GM19438 (cell line): ENCODE results near the gene DPH7.
A peak's percentile ranks its signal among the peaks of the same experiment; 100 is the strongest.
"Not testable (repeated sequence)": the region's sequence is repeated elsewhere in the genome, so short reads cannot be mapped to it uniquely, and the experiment has no call there.

Experiments used
- ATAC-seq: cut with Tn5 transposase; IDR thresholded peaks from one replicate; pipeline ENCODE4 v1.9.1; 2021; ENCODE audit warnings: low read depth; ENCODE audit not compliant: unreplicated experiment

Gene DPH7

GRCh38 chr9:137606734-137607138 lies 28.0 kb upstream of the DPH7 start:
- ATAC-seq: no peak

DNA sequence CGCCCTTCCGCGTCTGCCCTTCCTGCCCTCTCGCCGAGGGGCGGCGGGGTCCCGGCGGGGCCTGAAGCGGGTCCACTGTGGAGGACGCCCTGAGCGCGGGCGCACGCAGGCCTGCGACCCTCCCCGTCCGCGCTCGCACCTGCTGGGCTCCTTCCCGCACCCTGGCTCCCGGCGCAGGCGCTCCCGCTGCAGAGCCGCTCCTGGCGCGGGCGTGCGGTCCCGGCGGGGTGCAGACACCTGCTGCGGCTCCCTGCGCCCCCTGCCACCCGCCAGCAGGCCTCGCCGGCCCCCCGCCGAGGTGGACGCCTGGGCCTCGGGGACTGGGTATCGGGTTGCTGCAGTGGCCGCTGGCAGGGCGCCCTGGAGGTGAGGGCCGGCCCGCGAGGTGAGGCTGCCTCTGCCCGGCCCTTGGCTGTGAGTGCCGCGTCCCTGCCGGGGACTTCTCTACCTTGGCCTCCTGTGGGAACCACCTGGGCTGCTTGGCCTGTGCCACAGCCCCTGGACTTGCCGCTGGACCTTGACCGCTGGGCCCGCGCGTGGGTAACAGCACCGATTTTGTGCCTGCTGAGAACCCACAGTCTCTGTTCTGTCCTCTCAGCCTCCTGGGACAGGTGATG lies 27.4 kb upstream of the DPH7 start:
- ATAC-seq: peak; percentile 12

DNA sequence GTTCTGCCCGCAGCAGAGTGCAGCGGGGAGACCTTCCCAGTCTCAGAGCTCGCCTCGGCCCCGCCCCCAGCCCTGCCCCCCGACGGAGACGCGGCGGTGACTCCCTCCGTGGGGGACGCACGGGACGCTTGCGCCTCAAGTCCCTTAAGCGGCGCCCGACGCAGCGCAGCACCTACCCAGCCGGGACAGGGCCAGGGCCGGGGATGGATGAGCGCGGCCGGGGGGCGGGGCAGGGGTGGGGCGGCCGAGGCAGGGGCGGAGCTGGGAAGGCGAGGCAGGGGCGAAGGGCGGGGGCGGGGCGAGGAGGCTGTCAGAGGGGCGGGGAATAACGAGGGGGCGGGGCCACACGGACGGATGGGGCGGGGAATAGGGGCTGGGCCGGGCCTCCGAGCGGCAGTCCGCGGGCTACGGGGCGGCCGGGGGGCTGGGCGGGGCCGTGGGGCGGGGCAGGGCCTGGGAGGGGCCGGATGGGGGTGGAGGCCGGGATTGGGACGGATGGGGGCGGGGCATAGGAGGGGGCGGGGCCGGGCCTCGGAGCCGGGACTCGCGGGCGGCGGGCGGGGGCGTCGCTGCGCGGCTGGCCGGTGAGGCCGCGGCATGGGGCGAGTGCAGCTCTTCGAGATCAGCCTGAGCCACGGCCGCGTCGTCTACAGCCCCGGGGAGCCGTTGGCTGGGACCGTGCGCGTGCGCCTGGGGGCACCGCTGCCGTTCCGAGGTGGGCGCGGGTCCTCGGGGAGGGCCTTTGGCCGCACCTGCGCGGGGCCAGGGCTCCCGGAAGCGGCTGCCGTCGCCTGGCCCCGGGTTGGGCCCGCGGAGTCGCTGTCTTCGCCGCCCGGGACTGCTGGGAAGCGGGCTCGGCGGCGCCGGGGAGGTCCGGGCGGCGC lies 26.6 kb upstream of the DPH7 start, which contains the start of gene ARRDC1:
TSS of gene ARRDC1 (plus strand) at position 566 of the 884 bp plus-strand sequence. CDS start at position 598, 32 bp downstream.
- peak; percentile 71 for ATAC-seq

DNA sequence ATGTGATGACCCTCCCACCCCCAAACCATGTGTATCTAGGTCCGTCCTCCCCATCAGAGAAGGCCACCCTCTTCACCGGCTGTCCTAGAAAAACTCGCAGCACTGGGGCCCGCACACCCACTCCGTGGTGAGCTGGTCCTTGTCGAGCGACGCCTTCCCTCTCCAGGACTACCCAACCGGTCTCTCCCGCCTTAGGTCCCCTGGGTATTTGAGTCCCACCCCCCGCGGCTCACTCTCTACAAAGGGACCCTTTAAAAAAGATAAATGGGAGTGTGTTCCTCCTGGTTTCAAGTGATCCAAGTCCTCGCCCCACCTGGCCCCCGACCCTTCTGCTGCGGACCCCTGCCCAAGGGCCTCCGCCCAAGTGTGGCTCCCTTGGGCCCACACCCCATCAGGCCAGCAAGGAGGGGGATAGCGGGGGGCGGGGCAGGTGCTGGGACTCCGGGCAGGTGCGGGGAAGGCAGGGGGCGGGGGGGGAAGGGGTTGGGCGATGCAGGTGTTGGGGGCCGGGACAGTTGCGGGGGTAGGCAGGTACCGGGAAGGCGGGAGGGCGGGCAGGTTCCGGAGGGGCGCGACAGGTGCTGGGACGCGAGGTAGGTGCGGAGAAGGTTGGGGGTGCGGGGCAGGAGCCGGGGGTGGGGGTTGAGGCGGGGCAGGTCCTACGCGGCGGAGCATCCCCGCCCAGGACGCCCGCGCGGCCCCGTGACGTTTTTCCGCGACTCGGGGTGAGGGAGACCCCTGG lies 25.8 kb upstream of the DPH7 start:
- ATAC-seq: no peak

DNA sequence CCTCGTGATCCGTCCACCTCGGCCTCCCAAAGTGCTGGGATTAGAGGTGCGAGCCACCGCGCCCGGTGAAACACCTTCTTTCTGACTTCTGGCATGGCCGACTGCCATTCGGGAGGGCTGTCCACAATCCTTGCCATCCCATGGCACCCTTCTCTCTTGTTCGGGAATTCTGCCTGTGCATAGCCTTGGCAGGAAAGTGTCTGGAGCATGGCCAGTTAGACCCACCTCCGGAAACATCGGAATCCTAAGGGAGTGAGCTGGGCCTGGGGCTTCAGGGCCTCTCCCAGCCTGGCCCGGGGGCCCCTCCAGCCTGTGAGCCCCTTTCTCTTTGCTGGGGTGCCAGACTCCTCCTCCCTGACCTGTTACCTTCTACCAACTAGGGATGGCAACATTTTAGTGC lies 25.2 kb upstream of the DPH7 start:
- ATAC-seq: no peak

DNA sequence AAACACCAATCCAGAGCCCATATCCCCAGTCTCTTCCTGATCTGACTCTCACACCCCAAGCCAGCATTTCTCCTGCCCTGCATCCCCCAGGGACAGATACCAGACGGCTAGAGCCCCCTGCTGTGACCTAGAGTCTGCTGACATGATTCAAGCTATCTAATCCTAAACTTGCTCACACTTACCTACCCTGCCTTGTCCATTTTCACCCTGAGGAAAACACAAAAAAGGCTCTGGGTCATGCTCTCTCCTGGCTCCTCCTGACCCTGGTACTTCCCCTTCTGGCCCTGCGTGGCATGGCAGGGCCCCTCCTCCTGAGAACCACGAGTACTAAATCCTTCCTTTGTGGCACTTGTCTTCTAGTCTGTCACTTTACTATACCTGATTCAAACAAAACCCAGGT lies 23.9 kb upstream of the DPH7 start:
- no peak for ATAC-seq

- ATAC-seq: no peak
Observed at GRCh38 chr9:137598943-137599342, 20.2 kb upstream of the DPH7 start.

GRCh38 chr9:137596577-137596976 lies 17.9 kb upstream of the DPH7 start:
- not testable (repeated sequence) for ATAC-seq

DNA sequence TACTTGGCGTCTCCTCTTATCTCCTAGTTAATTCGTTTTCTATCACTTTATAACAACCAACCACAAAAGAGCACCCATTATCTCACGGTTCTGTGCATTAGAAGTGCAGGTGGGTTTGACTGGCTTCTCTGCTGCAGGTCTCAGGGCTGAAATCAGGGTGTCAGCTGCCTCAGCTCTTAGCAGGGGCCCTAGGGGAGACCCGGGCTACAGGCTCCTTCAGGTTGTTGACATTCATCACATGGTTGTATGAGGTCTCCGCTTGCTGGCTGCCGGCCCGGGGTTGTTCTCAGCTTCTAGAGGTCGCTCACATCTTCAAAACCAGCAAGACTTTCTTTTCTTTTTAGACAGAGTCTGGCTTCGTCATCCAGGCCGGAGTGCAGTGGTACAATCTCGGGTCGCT lies 14.5 kb upstream of the DPH7 start:
- no peak for ATAC-seq

GRCh38 chr9:137592767-137593166 lies 14.0 kb upstream of the DPH7 start:
- ATAC-seq: no peak

- ATAC-seq: peak; percentile 84
Observed at GRCh38 chr9:137590469-137591383, 12.0 kb upstream of the DPH7 start, which contains the start of gene ZMYND19. TSS of gene ZMYND19 (minus strand) at chr9:137590512. CDS start at chr9:137590263, 249 bp downstream.

GRCh38 chr9:137590123-137590468 lies 11.4 kb upstream of the DPH7 start:
- peak; percentile 15 for ATAC-seq

DNA sequence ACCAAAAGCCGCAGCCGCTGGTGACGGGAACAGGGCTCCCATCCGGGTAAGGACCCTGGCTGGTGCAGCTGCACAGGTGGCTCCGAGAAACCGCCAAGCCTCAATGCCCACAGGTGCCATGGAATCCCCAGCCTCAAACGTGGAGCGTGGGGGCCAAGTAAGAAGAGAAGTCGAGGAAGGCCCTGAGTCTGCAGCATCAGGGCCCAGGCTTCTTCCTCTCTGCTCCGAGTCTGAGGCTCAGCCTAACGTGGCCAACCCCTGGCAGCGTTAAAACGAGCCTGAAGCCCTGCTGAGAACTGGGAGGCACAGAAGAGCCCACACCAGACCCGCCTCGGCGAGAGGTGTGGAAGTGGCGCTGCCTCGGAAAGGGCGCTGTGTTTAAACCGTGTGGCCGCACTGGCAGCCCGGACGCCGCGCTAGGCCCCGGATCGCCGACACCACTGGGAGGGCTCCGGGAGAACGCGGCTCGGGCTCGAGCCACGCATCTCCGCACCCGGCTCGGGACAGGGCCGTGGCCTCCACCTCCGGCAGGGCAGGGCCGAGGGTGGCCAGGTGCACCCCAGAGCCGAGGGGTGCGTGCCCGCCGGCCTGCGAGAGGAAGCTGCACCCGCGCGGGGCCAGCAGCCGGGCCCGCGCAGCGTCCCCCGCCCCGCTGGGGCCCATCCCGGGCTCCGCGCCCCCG lies 10.9 kb upstream of the DPH7 start:
- ATAC-seq: peak; percentile 6

GRCh38 chr9:137588891-137589290 lies 10.2 kb upstream of the DPH7 start:
- no peak for ATAC-seq

DNA sequence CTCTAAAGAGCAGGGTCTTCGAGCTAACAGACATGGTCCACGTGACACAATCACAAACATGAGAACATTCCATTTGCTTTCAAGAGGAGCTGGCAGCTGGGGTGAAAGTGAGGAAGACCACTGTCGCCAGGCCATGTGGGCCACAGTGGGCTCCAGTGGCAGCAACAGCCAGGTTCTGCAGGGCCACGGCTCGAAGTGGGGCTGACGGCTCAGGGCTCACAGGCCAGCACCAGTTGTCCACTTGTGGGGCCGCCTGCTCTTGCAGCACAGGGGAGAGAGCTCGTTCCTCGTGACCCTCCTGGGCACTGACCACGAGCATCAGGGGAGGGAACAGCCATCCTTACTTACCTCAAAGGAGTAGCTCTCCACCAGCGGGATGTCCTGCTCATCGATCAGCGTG lies 9.6 kb upstream of the DPH7 start:
- ATAC-seq: no peak

- no peak for ATAC-seq
Observed at GRCh38 chr9:137586854-137587253, 8.1 kb upstream of the DPH7 start.

DNA sequence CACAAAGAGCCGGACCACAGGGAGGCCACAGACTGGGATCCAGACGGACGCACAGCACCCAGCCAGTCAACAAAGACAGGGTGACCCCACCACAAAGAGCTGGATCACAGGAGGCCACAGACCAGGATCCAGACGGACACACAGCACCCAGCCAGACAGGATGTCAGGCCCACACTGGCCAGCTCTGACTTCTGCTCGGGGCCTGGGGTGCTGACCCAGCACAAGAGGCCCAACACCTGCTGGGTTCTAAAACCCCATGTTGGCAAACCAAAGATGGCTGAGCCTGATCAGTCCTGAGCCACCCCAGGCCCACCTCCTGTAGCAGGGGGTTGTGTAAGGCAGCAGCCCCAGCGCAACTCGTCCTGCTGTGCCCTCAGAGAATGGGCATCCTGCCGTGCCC lies 5.2 kb upstream of the DPH7 start:
- ATAC-seq: no peak

GRCh38 chr9:137583347-137583746 lies 4.6 kb upstream of the DPH7 start:
- ATAC-seq: no peak

- ATAC-seq: no peak
Observed at GRCh38 chr9:137582286-137582860, 3.6 kb upstream of the DPH7 start.
